Pancreas (tissue), 10 donors: Measurements from ENCODE around the gene CYP1A1. TPM values are rescaled to one million over a fixed set of nuclear protein-coding genes. Genes with fewer than 3 reads are reported as not detected.
"Not testable (repeated sequence)": the region's sequence is repeated elsewhere in the genome, so short reads cannot be mapped to it uniquely, and the experiment has no call there.

Experiments
- ATAC-seq, 4 donors: fragments of 200-7000 bp; cut with Tn5 transposase; one replicate each; pipeline versions ENCODE4 v1.8.0 to v1.9.1; 2020; ENCODE audit warnings: mild to moderate bottlenecking in 4 of 4, moderate library complexity in 4 of 4
- DNase-seq, 6 donors: peaks; one replicate each; pipeline ENCODE4 v3.0.0-alpha.2; 2020
- FAIRE-seq: peaks from 2 replicates; lab custom pipeline; 2012; peaks lifted over from hg19 to GRCh38; lab: Jason Lieb, UNC
- H3K27ac ChIP-seq, 4 donors: fragments of 200-600 bp; sonication (generic); 1 replicate in 3 of 4; 2 replicates in 1 of 4; pipeline versions ENCODE4 v1.5.0 to v1.8.0; 2020
- H3K27me3 ChIP-seq, 4 donors: fragments of 200-600 bp; one replicate each; pipeline ENCODE4 v1.8.0; 2021
- H3K36me3 ChIP-seq, 3 donors: fragments of 200-600 bp; sonication (generic) in 1 of 3; one replicate each; pipeline versions ENCODE4 v1.5.0 to v1.8.0; 2020 to 2021
- H3K4me1 ChIP-seq, 3 donors: fragments of 200-600 bp; one replicate each; pipeline ENCODE4 v1.8.0; 2021
- H3K4me3 ChIP-seq, 4 donors: fragments of 200-600 bp; sonication (generic) in 2 of 4; one replicate each; pipeline versions ENCODE4 v1.5.0 to v1.8.0; 2020 to 2021
- H3K9me3 ChIP-seq, 4 donors: fragments of 200-600 bp; one replicate each; pipeline ENCODE4 v1.8.0; 2021
- CTCF ChIP-seq, 4 donors: fragments of 200-600 bp; sonication (generic) in 3 of 4; IDR thresholded peaks; one replicate each; pipeline versions ENCODE4 v1.5.0 to v1.8.0; 2021; ENCODE audit warnings: antibody characterized with exemption in 4 of 4
- WGBS, 2 donors: extraction: QIAGEN DNeasy Blood & Tissue Kit; methylation state at CpG; one replicate each; pipeline ENCODE4 v1.1.7; 2013; 5-methylcytosine and 5-hydroxymethylcytosine counted together
- intact Hi-C, 3 donors: fragments of 100-400 bp; cut with DNase I; formaldehyde crosslinking; loops; one replicate each; pipeline versions ENCODE4 v1.11.1 to v1.14.2; 2022
- polyA plus RNA-seq, 2 donors: library from polyadenylated mRNA; stranded (reverse); fragments of 200-250 nt; gene quantifications; one replicate each; pipeline ENCODE4 v1.2.3, GENCODE V29; 2013
- total RNA-seq, 6 donors: library from RNA; stranded (reverse); fragmentation: NEBNext Ultra II Directional in 4 of 6; extraction: Animal tissue kit (Norgen Biotek cat#: 25700) in 4 of 6; gene quantifications; one replicate each; pipeline versions ENCODE4 v1.2.1 to v1.2.4, GENCODE V29; 2021 to 2023
- donor health status: healthy with polysubstance abuse.
- donor health status: DM: no; HTN: no; CAD: no; lungs with moderate emphysema.
- donor health status: DM: no; HTN: no; CAD: no.
- donor health status: control.
- donor health status: control.
- donor health status: Bipolar disorder and iron deficiency.
- donor health status: DM: yes; HTN: yes; CAD: no.
- donor health status: DM: no; HTN: no; CAD: no.
- donor health status: DM: no; HTN: no; CAD: no.
- donor health status: DM: yes; HTN: yes; CAD: no.

Gene CYP1A1
- total and polyA plus RNA-seq, 8 donors, result 0.12 to 1.1 (median 0.19) TPM; not detected in 3

GRCh38 chr15:74746389-74746788 is 21.1 kb upstream of the CYP1A1 start:
- no peaks in the 10 kb centered on the region for H3K27me3 ChIP-seq
- H3K4me1 ChIP-seq, result no peaks in the 10 kb centered on the region
- H3K9me3 ChIP-seq, result no peaks in the 10 kb centered on the region
- no peak overlapping the region for H3K27ac ChIP-seq
- no peaks in the 10 kb centered on the region for H3K36me3 ChIP-seq
- 47 to 64% methylated on average over 4 of the region's 4 CpGs for WGBS, 2 donors
- FAIRE-seq, result no peak
- H3K4me3 ChIP-seq, result no peak overlapping the region
- ATAC-seq, result no peak
- intact Hi-C loops, result no loop called here
- no peak for DNase-seq
- TF ChIP-seq CTCF (IDR thresholded peaks at IDR 0.05), result no peak

GRCh38 chr15:74742422-74742821 is 17.1 kb upstream of the CYP1A1 start:
- DNase-seq, result no peak
- no peak for TF ChIP-seq CTCF (IDR thresholded peaks at IDR 0.05)
- intact Hi-C loops, result no loop called here
- Histone ChIP-seq H3K9me3 (no peaks in the 10 kb centered on the region), H3K36me3 (no peaks in the 10 kb centered on the region), H3K4me3 (no peak overlapping the region), H3K4me1 (no peaks in the 10 kb centered on the region), H3K27me3 (no peaks in the 10 kb centered on the region), H3K27ac (no peak overlapping the region)
- FAIRE-seq, result no peak
- 53 to 71% methylated on average over 5 of the region's 5 CpGs for WGBS, 2 donors
- no peak for ATAC-seq

- DNase-seq, H3K36me3 ChIP-seq, intact Hi-C loops, H3K27ac ChIP-seq, H3K4me3 ChIP-seq, H3K9me3 ChIP-seq, FAIRE-seq, H3K4me1 ChIP-seq, ATAC-seq, H3K27me3 ChIP-seq: not testable (repeated sequence)
- WGBS, 2 donors, result 56 to 62% methylated on average over 5 of the region's 5 CpGs
These were observed 12.9 kb upstream of the CYP1A1 start for GRCh38 chr15:74738239-74738638.

- H3K27ac ChIP-seq, result no peak overlapping the region
- ATAC-seq (no peak), DNase-seq (no peak), FAIRE-seq (no peak)
- no peak overlapping the region for H3K4me3 ChIP-seq
- intact Hi-C loops, result no loop called here
- WGBS, 2 donors, result 72 to 82% methylated on average over 3 of the region's 3 CpGs
- no peaks in the 10 kb centered on the region for H3K36me3 ChIP-seq
- no peaks in the 10 kb centered on the region for H3K4me1 ChIP-seq
- no peaks in the 10 kb centered on the region for H3K27me3 ChIP-seq
- no peak for TF ChIP-seq CTCF (IDR thresholded peaks at IDR 0.05)
- no peaks in the 10 kb centered on the region for H3K9me3 ChIP-seq
These were observed 10.0 kb upstream of the CYP1A1 start for GRCh38 chr15:74735305-74735704.

GRCh38 chr15:74733269-74733668 is 7.9 kb upstream of the CYP1A1 start:
- no peak for ATAC-seq
- Histone ChIP-seq H3K9me3 (no peaks in the 10 kb centered on the region), H3K36me3 (no peaks in the 10 kb centered on the region), H3K4me1 (no peaks in the 10 kb centered on the region), H3K4me3 (no peak overlapping the region), H3K27ac (no peak overlapping the region), H3K27me3 (no peaks in the 10 kb centered on the region)
- TF ChIP-seq CTCF (IDR thresholded peaks at IDR 0.05), result no peak
- 78 to 81% methylated on average over 3 of the region's 3 CpGs for WGBS, 2 donors
- no peak for FAIRE-seq
- no peak for DNase-seq
- intact Hi-C loops, result no loop called here
